ENCODE measurements around the gene GUCA2A. TPM values are rescaled to one million over a fixed set of nuclear protein-coding genes. Genes with fewer than 3 reads are reported as not detected.

GUCA2A gene
- total RNA-seq, 1 donor from 2014 or later, result not detected

DNA sequence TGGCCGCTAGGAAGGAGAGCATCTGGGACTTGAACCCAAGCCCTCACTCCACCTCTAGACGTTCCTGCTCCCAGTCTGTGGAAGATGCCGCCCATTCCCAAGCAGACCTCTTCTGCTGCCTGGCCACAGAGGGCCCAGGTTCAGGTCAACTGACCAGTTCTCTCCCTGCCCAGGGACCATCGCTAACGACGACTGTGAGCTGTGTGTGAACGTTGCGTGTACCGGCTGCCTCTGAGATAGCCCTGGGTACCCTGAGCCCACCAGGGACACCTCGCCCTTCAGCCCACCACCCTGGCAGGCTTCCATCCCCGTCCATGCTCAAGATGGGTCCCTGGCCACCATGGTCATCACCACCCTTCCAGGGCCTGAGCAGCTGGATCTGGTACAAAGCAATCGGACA, 9.2 kb downstream of the GUCA2A start:
- no peak for DNase-seq (ENCODE audit: extremely low read depth, low read depth, low spot score)

DNA sequence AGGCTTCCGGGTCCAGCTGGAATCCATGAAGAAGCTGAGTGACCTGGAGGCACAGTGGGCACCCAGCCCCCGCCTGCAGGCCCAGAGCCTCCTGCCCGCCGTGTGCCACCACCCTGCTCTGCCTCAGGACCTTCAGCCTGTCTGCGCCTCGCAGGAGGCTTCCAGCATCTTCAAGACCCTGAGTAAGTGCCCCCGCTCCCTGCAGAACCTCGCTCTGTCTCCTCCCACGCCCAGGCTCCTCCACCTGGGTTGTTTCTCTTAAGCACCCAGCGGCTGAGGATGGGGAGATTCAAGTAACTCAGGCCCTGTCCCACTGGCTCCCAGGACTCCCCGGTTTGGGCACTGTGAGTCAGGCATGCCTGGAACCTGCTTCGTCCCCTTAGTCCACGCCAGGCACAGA, 9.9 kb downstream of the GUCA2A start:
- DNase-seq (ENCODE audit: extremely low read depth, low read depth, low spot score), result no peak

- no peak for DNase-seq (ENCODE audit: extremely low read depth, low read depth, low spot score)
These were observed 10.9 kb downstream of the GUCA2A start for GRCh38 chr1:42153624-42154023.

DNA sequence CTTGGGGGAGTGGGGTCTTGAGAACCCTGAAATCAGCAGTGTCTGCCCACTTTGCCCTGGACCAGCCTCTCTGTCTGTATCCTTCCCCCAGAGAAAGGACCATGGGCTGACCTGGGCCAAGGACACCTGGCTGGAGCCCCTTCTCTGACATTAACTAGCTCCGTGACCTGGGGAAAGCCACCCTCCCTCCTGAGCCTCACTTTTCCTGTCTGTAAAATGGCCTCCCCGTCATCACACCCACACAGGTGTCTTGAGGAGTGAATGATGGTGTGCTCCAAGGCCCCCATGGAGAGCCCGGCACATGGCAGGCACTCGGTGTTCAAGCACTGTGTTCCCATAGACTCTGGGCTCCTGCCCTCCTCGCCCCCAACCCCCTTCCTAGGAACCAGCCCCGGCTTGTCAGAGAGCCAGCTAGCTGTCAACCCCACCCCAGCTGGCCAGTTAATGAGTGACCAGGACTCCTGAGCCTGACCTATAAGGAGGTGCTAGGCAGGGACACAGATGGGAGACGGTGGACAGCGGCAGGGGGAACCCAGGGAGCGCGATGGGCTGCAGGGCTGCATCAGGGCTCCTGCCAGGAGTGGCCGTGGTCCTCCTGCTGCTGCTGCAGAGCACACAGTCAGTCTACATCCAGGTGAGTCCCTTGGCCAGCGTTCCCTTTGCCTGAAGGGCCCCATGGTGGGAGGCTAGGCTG, 11.5 kb downstream of the GUCA2A start, which contains the start of gene GUCA2B:
GUCA2B (plus strand) TSS at position 504 of the 694 bp plus-strand sequence; CDS start at position 545, 41 bp downstream.
- no peak for DNase-seq (ENCODE audit: extremely low read depth, low read depth, low spot score)

GRCh38 chr1:42152119-42152518, 12.4 kb downstream of the GUCA2A start:
- DNase-seq (ENCODE audit: extremely low read depth, low read depth, low spot score), result no peak

DNA sequence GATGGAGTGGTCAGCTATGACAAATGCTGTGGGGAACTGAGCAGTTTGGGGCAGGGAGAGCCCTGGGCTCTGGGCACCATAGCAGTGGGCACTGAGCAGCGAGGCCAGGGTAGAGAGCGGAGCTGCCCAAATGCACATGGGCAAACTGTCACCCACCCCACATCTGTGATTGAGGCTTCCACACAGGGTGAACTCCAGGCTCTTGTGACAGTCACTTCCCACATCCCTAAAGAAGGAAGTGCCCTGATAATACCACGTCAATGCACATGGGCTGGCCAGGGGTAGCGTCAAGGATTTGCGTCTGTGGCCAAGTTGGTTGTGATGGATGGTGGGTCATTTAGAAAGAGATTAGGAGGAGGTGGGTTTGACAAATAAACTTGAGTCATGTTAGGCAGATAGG, 13.9 kb downstream of the GUCA2A start:
- no peak for DNase-seq (ENCODE audit: extremely low read depth, low read depth, low spot score)

DNA sequence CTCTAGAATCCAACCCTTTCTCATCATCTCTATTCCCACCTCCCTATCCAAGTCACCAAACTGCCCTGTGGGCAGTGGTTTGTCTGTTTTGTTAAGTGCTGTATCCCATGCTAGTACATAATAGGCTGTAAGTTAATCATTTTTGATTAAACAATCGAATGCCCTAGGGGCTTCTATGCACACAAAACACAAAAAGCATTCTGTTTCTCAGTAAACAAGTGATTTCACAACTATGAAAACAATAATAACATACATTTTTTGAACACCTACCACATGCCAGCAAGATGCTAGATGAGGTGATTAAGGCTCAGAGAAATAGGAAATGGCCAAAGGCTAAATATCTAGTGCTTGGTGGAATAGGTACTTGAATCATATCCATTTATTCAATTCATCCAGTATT, 16.4 kb downstream of the GUCA2A start:
- no peak for DNase-seq (ENCODE audit: extremely low read depth, low read depth, low spot score)

GRCh38 chr1:42146626-42147320, 17.8 kb downstream of the GUCA2A start:
- DNase-seq (ENCODE audit: extremely low read depth, low read depth, low spot score), result peak; percentile 16

- no peak for DNase-seq (ENCODE audit: extremely low read depth, low read depth, low spot score)
These were observed 18.6 kb downstream of the GUCA2A start for GRCh38 chr1:42145764-42146625.

DNA sequence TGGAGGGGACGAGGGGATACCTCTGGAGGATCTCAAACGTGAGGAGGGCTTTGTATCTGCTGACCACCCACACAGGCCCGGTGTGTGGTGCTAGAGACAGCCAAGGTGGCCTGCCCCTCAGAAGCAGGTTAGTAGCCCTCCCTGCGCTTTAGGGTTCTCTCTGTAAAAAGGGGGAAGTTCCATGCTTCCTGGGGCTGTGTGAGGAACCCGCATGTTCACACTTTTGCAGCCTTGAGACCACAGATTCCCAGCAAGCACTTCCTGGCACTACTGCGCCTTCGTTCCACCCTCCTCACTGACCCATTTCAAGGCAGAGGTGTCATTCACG, 19.2 kb downstream of the GUCA2A start:
- no peak for DNase-seq (ENCODE audit: extremely low read depth, low read depth, low spot score)

DNA sequence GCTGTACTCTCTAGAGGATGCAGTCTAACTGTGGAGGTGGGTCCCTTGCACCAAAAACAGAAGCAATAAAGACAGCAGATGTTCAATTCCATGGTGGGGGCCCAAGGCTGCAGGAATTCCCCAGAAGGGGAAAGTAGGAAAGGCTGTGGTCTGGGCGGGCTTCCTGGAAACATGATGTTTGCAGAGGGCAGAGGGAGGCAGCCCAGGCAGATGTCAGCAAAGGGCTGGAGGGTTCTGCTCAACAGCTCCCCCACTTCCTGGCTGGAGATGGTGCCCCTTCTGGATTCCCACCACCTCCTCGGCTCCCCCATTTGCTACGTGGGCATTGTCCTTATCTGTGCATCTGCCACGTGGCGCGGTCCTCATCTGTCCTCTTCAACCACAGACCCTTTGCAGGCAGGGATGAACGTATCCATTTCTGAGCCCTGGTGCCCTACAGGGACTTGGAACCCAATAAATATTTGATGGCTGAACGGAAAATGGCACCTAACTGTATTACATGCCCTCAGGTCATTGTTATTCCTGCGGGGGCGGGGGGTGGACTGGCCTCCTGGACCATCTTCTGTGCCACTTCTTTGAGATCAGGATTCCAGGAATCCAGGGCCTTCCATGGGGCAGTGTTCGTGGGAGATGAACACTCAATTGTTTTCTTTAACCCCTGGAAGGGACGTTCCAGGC, 19.7 kb downstream of the GUCA2A start:
- no peak for DNase-seq (ENCODE audit: extremely low read depth, low read depth, low spot score)

- DNase-seq (ENCODE audit: extremely low read depth, low read depth, low spot score), result no peak
These were observed 20.4 kb downstream of the GUCA2A start for GRCh38 chr1:42143896-42144710.

GRCh38 chr1:42142894-42143675, 21.5 kb downstream of the GUCA2A start:
- DNase-seq (ENCODE audit: extremely low read depth, low read depth, low spot score), result no peak

GRCh38 chr1:42141978-42142377, 22.6 kb downstream of the GUCA2A start:
- no peak for DNase-seq (ENCODE audit: extremely low read depth, low read depth, low spot score)

GRCh38 chr1:42140191-42140590, 24.4 kb downstream of the GUCA2A start:
- no peak for DNase-seq (ENCODE audit: extremely low read depth, low read depth, low spot score)

DNA sequence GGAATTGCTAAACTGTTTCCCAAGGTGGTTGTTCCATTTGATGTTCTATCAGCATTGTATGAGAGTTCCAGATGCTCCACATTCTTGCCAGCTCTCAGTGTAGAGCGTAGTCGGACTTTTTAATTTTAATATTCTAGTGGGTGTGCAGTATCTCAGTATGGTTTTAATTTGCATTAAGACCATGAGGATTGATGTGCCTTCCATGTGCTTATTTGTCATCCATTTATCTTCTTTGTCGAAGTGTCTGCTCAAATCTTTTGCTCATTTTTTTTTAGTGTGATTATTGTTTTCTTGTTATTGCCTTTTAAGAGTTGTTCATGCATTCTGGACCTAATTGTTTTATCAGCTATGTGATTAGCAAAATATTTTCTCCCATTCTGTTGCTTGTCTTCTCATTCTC, 25.1 kb downstream of the GUCA2A start:
- DNase-seq (ENCODE audit: extremely low read depth, low read depth, low spot score), result no peak

GRCh38 chr1:42138586-42138985, 26.0 kb downstream of the GUCA2A start:
- no peak for DNase-seq (ENCODE audit: extremely low read depth, low read depth, low spot score)

- DNase-seq (ENCODE audit: extremely low read depth, low read depth, low spot score), result no peak
These were observed 26.8 kb downstream of the GUCA2A start for GRCh38 chr1:42137766-42138165.

- DNase-seq (ENCODE audit: extremely low read depth, low read depth, low spot score), result no peak
These were observed 28.1 kb downstream of the GUCA2A start for GRCh38 chr1:42136466-42136865.

Measured in glomerular endothelial cell (primary cell).